ENCODE measurements around the gene SLC13A1. TPM values are rescaled to one million over a fixed set of nuclear protein-coding genes. Genes with fewer than 3 reads are reported as not detected.

SLC13A1 gene
- total RNA-seq, 1 experiment from 2014 or later = not detected

DNA sequence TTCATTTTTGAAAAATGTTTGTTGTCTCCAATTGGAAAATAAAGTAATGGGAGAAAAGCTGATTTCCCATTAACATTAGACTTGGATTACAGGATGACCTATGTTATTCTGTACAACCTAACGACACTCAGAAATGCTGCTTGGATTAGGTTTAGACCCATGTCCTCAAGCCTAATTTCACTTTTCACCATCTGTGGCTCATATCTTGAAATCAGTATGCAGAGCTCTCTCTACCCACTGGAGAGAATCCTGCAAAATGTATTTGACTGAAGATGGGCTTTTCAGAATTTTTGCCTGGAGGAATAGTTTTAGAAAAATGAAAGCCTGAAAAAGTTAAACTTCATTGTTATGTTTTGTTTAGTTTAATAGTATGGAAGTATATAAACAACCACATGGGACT is 63.8 kb downstream of the SLC13A1 start (continued):
- TF ChIP-seq REST (IDR thresholded peaks at IDR 0.05; ENCODE audit: low read depth) (no peak), ZNF274 (IDR thresholded peaks at IDR 0.05; ENCODE audit: low read depth, low read length) (no peak), CEBPB (IDR thresholded peaks at IDR 0.05; ENCODE audit: low read depth) (no peak), SP1 (IDR thresholded peaks at IDR 0.05; ENCODE audit: low read depth) (no peak), RAD21 (IDR thresholded peaks at IDR 0.05; ENCODE audit: low read depth) (no peak), FOSL1 (IDR thresholded peaks at IDR 0.05; ENCODE audit: low read depth) (no peak), MAX (IDR thresholded peaks at IDR 0.05) (no peak)
- TF ChIP-seq, protein P1, sequence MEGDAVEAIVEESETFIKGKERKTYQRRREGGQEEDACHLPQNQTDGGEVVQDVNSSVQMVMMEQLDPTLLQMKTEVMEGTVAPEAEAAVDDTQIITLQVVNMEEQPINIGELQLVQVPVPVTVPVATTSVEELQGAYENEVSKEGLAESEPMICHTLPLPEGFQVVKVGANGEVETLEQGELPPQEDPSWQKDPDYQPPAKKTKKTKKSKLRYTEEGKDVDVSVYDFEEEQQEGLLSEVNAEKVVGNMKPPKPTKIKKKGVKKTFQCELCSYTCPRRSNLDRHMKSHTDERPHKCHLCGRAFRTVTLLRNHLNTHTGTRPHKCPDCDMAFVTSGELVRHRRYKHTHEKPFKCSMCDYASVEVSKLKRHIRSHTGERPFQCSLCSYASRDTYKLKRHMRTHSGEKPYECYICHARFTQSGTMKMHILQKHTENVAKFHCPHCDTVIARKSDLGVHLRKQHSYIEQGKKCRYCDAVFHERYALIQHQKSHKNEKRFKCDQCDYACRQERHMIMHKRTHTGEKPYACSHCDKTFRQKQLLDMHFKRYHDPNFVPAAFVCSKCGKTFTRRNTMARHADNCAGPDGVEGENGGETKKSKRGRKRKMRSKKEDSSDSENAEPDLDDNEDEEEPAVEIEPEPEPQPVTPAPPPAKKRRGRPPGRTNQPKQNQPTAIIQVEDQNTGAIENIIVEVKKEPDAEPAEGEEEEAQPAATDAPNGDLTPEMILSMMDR (IDR thresholded peaks at IDR 0.05 in 2 of 3, conservative IDR thresholded peaks at IDR 0.05 in 1 of 3; ENCODE audit: borderline replicate concordance in 1 of 3, insufficient read depth in 1 of 3, low read depth in 2 of 3, low read length in 2 of 3) = no peak

DNA sequence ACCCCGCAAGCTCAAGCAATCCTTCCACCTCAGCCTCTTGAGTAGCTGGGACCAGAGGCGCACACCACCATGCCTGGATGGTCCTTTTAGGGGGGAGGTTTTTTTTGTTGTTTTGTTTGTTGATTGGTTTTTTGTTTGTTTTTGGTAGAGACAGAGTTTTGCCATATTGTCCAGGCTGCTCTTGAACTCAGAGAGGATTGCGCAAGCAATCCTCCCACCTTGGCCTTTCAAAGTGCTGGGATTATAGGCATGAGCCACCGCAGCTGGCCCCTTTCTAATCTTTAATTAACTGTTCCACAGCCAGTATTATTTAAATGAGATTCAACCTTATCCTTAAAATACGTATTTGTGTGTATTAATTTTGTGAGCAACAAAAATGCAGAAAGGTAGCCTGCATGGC is 65.8 kb downstream of the SLC13A1 start:
- ATAC-seq = no peak
- BruUV-seq (replicated peaks) = no TSS peak
- ChIA-PET POLR2A (no interaction called here), CTCF (no interaction called here), RAD21 (ENCODE audit: low non-redundant PET in 1 of 2, low total read pairs in 2 of 2, uncharacterized antibody in 2 of 2, unreplicated experiment in 2 of 2) (no interaction called here)
- H3K27me3 ChIP-seq (ENCODE audit: insufficient read depth, low read length) = no peaks in the 10 kb centered on the region
- intact Hi-C loops (cut with micrococcal nuclease) = no loop called here
- no peak for DNase-seq (ENCODE audit: low read depth, low spot score)
- H3K9ac ChIP-seq (ENCODE audit: low read length) = no peak overlapping the region
- no peaks in the 10 kb centered on the region for H3K4me1 ChIP-seq (ENCODE audit: control insufficient read depth in 1 of 2, insufficient read depth in 2 of 2, low read length in 2 of 2)
- no peak overlapping the region for H3K27ac ChIP-seq (ENCODE audit: low read depth, low read length)
- no peak overlapping the region for H3K4me3 ChIP-seq (replicated peaks in 1 of 2; ENCODE audit: low read depth in 1 of 2, low read length in 2 of 2)
- H4K20me1 ChIP-seq (ENCODE audit: insufficient read depth) = no peaks in the 10 kb centered on the region; the same call in 1 of the 2 replicates
- H3K4me2 ChIP-seq (ENCODE audit: low read length) = no peak overlapping the region
- no peaks in the 10 kb centered on the region for H3K36me3 ChIP-seq (ENCODE audit: control insufficient read depth in 1 of 2, insufficient read depth in 2 of 2, low read length in 2 of 2)
- no peaks in the 10 kb centered on the region for H3K9me3 ChIP-seq (ENCODE audit: control insufficient read depth in 1 of 2, insufficient read depth in 1 of 2, low read depth in 1 of 2, low read length in 2 of 2)
- H3K9me2 ChIP-seq (ENCODE audit: insufficient read depth) = no peaks in the 10 kb centered on the region
- no peak overlapping the region for H2AFZ ChIP-seq (ENCODE audit: low read depth, low read length, poor library complexity, severe bottlenecking)
- TF ChIP-seq EGR1 (IDR thresholded peaks at IDR 0.05; ENCODE audit: low read depth) = no peak
- no peak for TF ChIP-seq ZFX (IDR thresholded peaks at IDR 0.05)
- TF ChIP-seq SIN3A (IDR thresholded peaks at IDR 0.05; ENCODE audit: low read depth) = no peak
- TF ChIP-seq SP1 (IDR thresholded peaks at IDR 0.05; ENCODE audit: low read depth) = no peak
- TF ChIP-seq, protein P2, sequence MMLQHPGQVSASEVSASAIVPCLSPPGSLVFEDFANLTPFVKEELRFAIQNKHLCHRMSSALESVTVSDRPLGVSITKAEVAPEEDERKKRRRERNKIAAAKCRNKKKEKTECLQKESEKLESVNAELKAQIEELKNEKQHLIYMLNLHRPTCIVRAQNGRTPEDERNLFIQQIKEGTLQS (IDR thresholded peaks at IDR 0.05) = no peak
- no peak for TF ChIP-seq SRF (IDR thresholded peaks at IDR 0.05; ENCODE audit: low read depth)
- no peak for TF ChIP-seq CBX3 (IDR thresholded peaks at IDR 0.05; ENCODE audit: low read depth)
- no peaks in the 10 kb centered on the region for H3K79me2 ChIP-seq (ENCODE audit: insufficient read depth, low read length)

Measured in HCT116 (cell line).